ENCODE data around the gene STRADA. TPM values are rescaled to one million over a fixed set of nuclear protein-coding genes. Genes with fewer than 3 reads are reported as not detected.
"Not testable (repeated sequence)": the region's sequence is repeated elsewhere in the genome, so short reads cannot be mapped to it uniquely, and the experiment has no call there.

STRADA gene
- total and polyA plus RNA-seq, 2 donors: 13.4 to 32.2 TPM

- H3K27me3 ChIP-seq (ENCODE audit: control insufficient read depth in 2 of 2, insufficient read depth in 1 of 2, low read length in 1 of 2): no peaks in the 10 kb centered on the region
- no peaks in the 10 kb centered on the region for H3K9me3 ChIP-seq (ENCODE audit: control insufficient read depth in 2 of 2, insufficient read depth in 1 of 2, low read length in 1 of 2)
- 44% methylated on average over 12 of the region's 12 CpGs for WGBS
- H3K36me3 ChIP-seq (ENCODE audit: control insufficient read depth in 2 of 2, insufficient read depth in 2 of 2, low read length in 1 of 2): peaks cover 2 to 4% of the 10 kb centered on the region in 2 donors
- peak overlapping the region; percentile 93 to 96 for H3K27ac ChIP-seq (ENCODE audit: low read depth in 1 of 2, low read length in 1 of 2)
- peak in 6 of 9 donors; percentile 0 to 31 (median 10) for DNase-seq (ENCODE audit: low read depth in 6 of 9, low spot score in 9 of 9)
- H3K4me3 ChIP-seq (ENCODE audit: low read length in 2 of 2): peak overlapping the region; percentile 89 to 92
- H3K4me1 ChIP-seq (ENCODE audit: control insufficient read depth in 2 of 2, insufficient read depth in 2 of 2, low read length in 2 of 2): peaks cover 3 to 14% of the 10 kb centered on the region in 2 donors
Observed at GRCh38 chr17:63740464-63741142, 996 bp downstream of the STRADA start.

GRCh38 chr17:63735691-63736090, 5.9 kb downstream of the STRADA start:
- Histone ChIP-seq H3K27me3 (ENCODE audit: control insufficient read depth in 2 of 2, insufficient read depth in 1 of 2, low read length in 1 of 2) (no peaks in the 10 kb centered on the region), H3K9me3 (ENCODE audit: control insufficient read depth in 2 of 2, insufficient read depth in 1 of 2, low read length in 1 of 2) (no peaks in the 10 kb centered on the region), H3K4me3 (ENCODE audit: low read length in 2 of 2) (no peak overlapping the region), H3K36me3 (ENCODE audit: control insufficient read depth in 2 of 2, insufficient read depth in 2 of 2, low read length in 1 of 2) (peaks cover 0 to 2% of the 10 kb centered on the region in 2 donors), H3K4me1 (ENCODE audit: control insufficient read depth in 2 of 2, insufficient read depth in 2 of 2, low read length in 2 of 2) (peaks cover 3 to 5% of the 10 kb centered on the region in 2 donors), H3K27ac (ENCODE audit: low read depth in 1 of 2, low read length in 1 of 2) (no peak overlapping the region)
- no peak for DNase-seq (ENCODE audit: low read depth in 6 of 9, low spot score in 9 of 9)
- WGBS: over 99% methylated on average over 8 of the region's 8 CpGs

- H3K27ac ChIP-seq (ENCODE audit: low read depth in 1 of 2, low read length in 1 of 2): no peak overlapping the region
- no peak overlapping the region for H3K4me3 ChIP-seq (ENCODE audit: low read length in 2 of 2)
- H3K36me3 ChIP-seq (ENCODE audit: control insufficient read depth in 2 of 2, insufficient read depth in 2 of 2, low read length in 1 of 2): peaks cover 0 to 14% of the 10 kb centered on the region in 2 donors
- no peak for DNase-seq (ENCODE audit: low read depth in 6 of 9, low spot score in 9 of 9)
- H3K9me3 ChIP-seq (ENCODE audit: control insufficient read depth in 2 of 2, insufficient read depth in 1 of 2, low read length in 1 of 2): no peaks in the 10 kb centered on the region
- WGBS: 96% methylated on average over 2 of the region's 2 CpGs
- no peaks in the 10 kb centered on the region for H3K4me1 ChIP-seq (ENCODE audit: control insufficient read depth in 2 of 2, insufficient read depth in 2 of 2, low read length in 2 of 2)
- H3K27me3 ChIP-seq (ENCODE audit: control insufficient read depth in 2 of 2, insufficient read depth in 1 of 2, low read length in 1 of 2): no peaks in the 10 kb centered on the region
Observed at GRCh38 chr17:63722403-63722802, 19.2 kb downstream of the STRADA start.

GRCh38 chr17:63720194-63720593, 21.4 kb downstream of the STRADA start:
- not testable (repeated sequence) for DNase-seq (ENCODE audit: low read depth in 6 of 9, low spot score in 9 of 9); H3K9me3 ChIP-seq (ENCODE audit: control insufficient read depth in 2 of 2, insufficient read depth in 1 of 2, low read length in 1 of 2); H3K27me3 ChIP-seq (ENCODE audit: control insufficient read depth in 2 of 2, insufficient read depth in 1 of 2, low read length in 1 of 2); H3K4me3 ChIP-seq (ENCODE audit: low read length in 2 of 2); H3K4me1 ChIP-seq (ENCODE audit: control insufficient read depth in 2 of 2, insufficient read depth in 2 of 2, low read length in 2 of 2); H3K27ac ChIP-seq (ENCODE audit: low read depth in 1 of 2, low read length in 1 of 2)
- 98% methylated on average over 5 of the region's 5 CpGs for WGBS
- H3K36me3 ChIP-seq (ENCODE audit: control insufficient read depth in 2 of 2, insufficient read depth in 2 of 2, low read length in 1 of 2): peaks cover 0 to 15% of the 10 kb centered on the region in 2 donors

- Histone ChIP-seq H3K9me3 (ENCODE audit: control insufficient read depth in 2 of 2, insufficient read depth in 1 of 2, low read length in 1 of 2) (no peaks in the 10 kb centered on the region), H3K27me3 (ENCODE audit: control insufficient read depth in 2 of 2, insufficient read depth in 1 of 2, low read length in 1 of 2) (no peaks in the 10 kb centered on the region), H3K36me3 (ENCODE audit: control insufficient read depth in 2 of 2, insufficient read depth in 2 of 2, low read length in 1 of 2) (peaks cover 0 to 18% of the 10 kb centered on the region in 2 donors), H3K4me1 (ENCODE audit: control insufficient read depth in 2 of 2, insufficient read depth in 2 of 2, low read length in 2 of 2) (no peaks in the 10 kb centered on the region), H3K27ac (ENCODE audit: low read depth in 1 of 2, low read length in 1 of 2) (no peak overlapping the region), H3K4me3 (ENCODE audit: low read length in 2 of 2) (no peak overlapping the region)
- WGBS: 97% methylated on average over 5 of the region's 5 CpGs
- DNase-seq (ENCODE audit: low read depth in 6 of 9, low spot score in 9 of 9): no peak
Observed at GRCh38 chr17:63718988-63719387, 22.6 kb downstream of the STRADA start.

- H3K9me3 ChIP-seq (ENCODE audit: control insufficient read depth in 2 of 2, insufficient read depth in 1 of 2, low read length in 1 of 2): no peaks in the 10 kb centered on the region
- no peak overlapping the region for H3K4me3 ChIP-seq (ENCODE audit: low read length in 2 of 2)
- peaks cover 13 to 35% of the 10 kb centered on the region in 2 donors for H3K36me3 ChIP-seq (ENCODE audit: control insufficient read depth in 2 of 2, insufficient read depth in 2 of 2, low read length in 1 of 2)
- no peaks in the 10 kb centered on the region for H3K27me3 ChIP-seq (ENCODE audit: control insufficient read depth in 2 of 2, insufficient read depth in 1 of 2, low read length in 1 of 2)
- no peak overlapping the region for H3K27ac ChIP-seq (ENCODE audit: low read depth in 1 of 2, low read length in 1 of 2)
- H3K4me1 ChIP-seq (ENCODE audit: control insufficient read depth in 2 of 2, insufficient read depth in 2 of 2, low read length in 2 of 2): no peaks in the 10 kb centered on the region
- no peak for DNase-seq (ENCODE audit: low read depth in 6 of 9, low spot score in 9 of 9)
- 98% methylated on average over 3 of the region's 3 CpGs for WGBS
Observed at GRCh38 chr17:63716426-63716825, 25.2 kb downstream of the STRADA start.

- no peaks in the 10 kb centered on the region for H3K4me1 ChIP-seq (ENCODE audit: control insufficient read depth in 2 of 2, insufficient read depth in 2 of 2, low read length in 2 of 2)
- H3K36me3 ChIP-seq (ENCODE audit: control insufficient read depth in 2 of 2, insufficient read depth in 2 of 2, low read length in 1 of 2): peaks cover 13 to 46% of the 10 kb centered on the region in 2 donors
- no peak overlapping the region for H3K27ac ChIP-seq (ENCODE audit: low read depth in 1 of 2, low read length in 1 of 2)
- no peak overlapping the region for H3K4me3 ChIP-seq (ENCODE audit: low read length in 2 of 2)
- H3K27me3 ChIP-seq (ENCODE audit: control insufficient read depth in 2 of 2, insufficient read depth in 1 of 2, low read length in 1 of 2): no peaks in the 10 kb centered on the region
- WGBS: 96% methylated on average over 10 of the region's 10 CpGs
- DNase-seq (ENCODE audit: low read depth in 6 of 9, low spot score in 9 of 9): no peak
- H3K9me3 ChIP-seq (ENCODE audit: control insufficient read depth in 2 of 2, insufficient read depth in 1 of 2, low read length in 1 of 2): no peaks in the 10 kb centered on the region
Observed at GRCh38 chr17:63714550-63715277, 26.9 kb downstream of the STRADA start.

GRCh38 chr17:63709110-63709509, 32.5 kb downstream of the STRADA start:
- WGBS: 97% methylated on average over 6 of the region's 6 CpGs
- H3K4me1 ChIP-seq (ENCODE audit: control insufficient read depth in 2 of 2, insufficient read depth in 2 of 2, low read length in 2 of 2): peaks cover 12 to 26% of the 10 kb centered on the region in 2 donors
- H3K27ac ChIP-seq (ENCODE audit: low read depth in 1 of 2, low read length in 1 of 2): no peak overlapping the region
- H3K36me3 ChIP-seq (ENCODE audit: control insufficient read depth in 2 of 2, insufficient read depth in 2 of 2, low read length in 1 of 2): peaks cover 34 to 67% of the 10 kb centered on the region in 2 donors
- H3K9me3 ChIP-seq (ENCODE audit: control insufficient read depth in 2 of 2, insufficient read depth in 1 of 2, low read length in 1 of 2): peaks cover 0 to 3% of the 10 kb centered on the region in 2 donors
- H3K27me3 ChIP-seq (ENCODE audit: control insufficient read depth in 2 of 2, insufficient read depth in 1 of 2, low read length in 1 of 2): no peaks in the 10 kb centered on the region
- H3K4me3 ChIP-seq (ENCODE audit: low read length in 2 of 2): no peak overlapping the region
- DNase-seq (ENCODE audit: low read depth in 6 of 9, low spot score in 9 of 9): no peak

- H3K4me3 ChIP-seq (ENCODE audit: low read length in 2 of 2): no peak overlapping the region
- WGBS: 93% methylated on average over 11 of the region's 11 CpGs
- no peak for DNase-seq (ENCODE audit: low read depth in 6 of 9, low spot score in 9 of 9)
- no peaks in the 10 kb centered on the region for H3K27me3 ChIP-seq (ENCODE audit: control insufficient read depth in 2 of 2, insufficient read depth in 1 of 2, low read length in 1 of 2)
- peaks cover 15 to 40% of the 10 kb centered on the region in 2 donors for H3K4me1 ChIP-seq (ENCODE audit: control insufficient read depth in 2 of 2, insufficient read depth in 2 of 2, low read length in 2 of 2)
- peaks cover 40 to 73% of the 10 kb centered on the region in 2 donors for H3K36me3 ChIP-seq (ENCODE audit: control insufficient read depth in 2 of 2, insufficient read depth in 2 of 2, low read length in 1 of 2)
- H3K27ac ChIP-seq (ENCODE audit: low read depth in 1 of 2, low read length in 1 of 2): peak overlapping the region in 1 of 2 donors; percentile 54
- peaks cover 0 to 3% of the 10 kb centered on the region in 2 donors for H3K9me3 ChIP-seq (ENCODE audit: control insufficient read depth in 2 of 2, insufficient read depth in 1 of 2, low read length in 1 of 2)
Observed at GRCh38 chr17:63707151-63707550, 34.4 kb downstream of the STRADA start.

All from thymus (tissue), 11 donors.